Fibroblast of lung (primary cell): ENCODE measurements around the gene COL19A1. TPM values are rescaled to one million over a fixed set of nuclear protein-coding genes. Genes with fewer than 3 reads are reported as not detected.

Experiments
- DNase-seq, 2 donors: peaks; one replicate each; pipeline versions ENCODE4 v3.0.0 to v3.0.0-alpha.2; 2010; ENCODE audit warnings: low read depth in 2 of 2
- H2AFZ ChIP-seq: 2 replicates; pipeline ENCODE4 v1.5.1; 2012; ENCODE audit warnings: low read length, control low read depth, inconsistent platforms
- H3K27ac ChIP-seq: 2 replicates; pipeline ENCODE4 v1.5.1; 2011; ENCODE audit warnings: low read length, control low read depth; ENCODE audit not compliant: insufficient read depth
- H3K27me3 ChIP-seq: 2 replicates; pipeline ENCODE4 v1.5.1; 2011; ENCODE audit warnings: mild to moderate bottlenecking, low read length; ENCODE audit not compliant: control insufficient read depth, insufficient read depth
- H3K36me3 ChIP-seq: 2 replicates; pipeline ENCODE4 v1.5.1; 2011; ENCODE audit warnings: low read length; ENCODE audit not compliant: control insufficient read depth, insufficient read depth
- H3K4me1 ChIP-seq: 2 replicates; pipeline ENCODE4 v1.5.1; 2011; ENCODE audit warnings: low read length; ENCODE audit not compliant: control insufficient read depth, insufficient read depth; ENCODE audit errors: extremely low read depth
- H3K4me2 ChIP-seq: 2 replicates; pipeline ENCODE4 v1.5.1; 2011; ENCODE audit warnings: low read length, control low read depth; ENCODE audit not compliant: insufficient read depth; ENCODE audit errors: extremely low read depth
- H3K4me3 ChIP-seq, 4 experiments: fragments of 200-600 bp in 1 of 4; sonication (generic) in 1 of 4; replicated peaks in 1 of 4; 2 replicates each; pipeline ENCODE4 v1.5.1; 2011 to 2016; ENCODE audit warnings: low read length in 4 of 4, low read depth in 3 of 4, mild to moderate bottlenecking in 3 of 4, control low read depth in 2 of 4, inconsistent platforms in 1 of 4, mixed read lengths in 1 of 4; ENCODE audit not compliant: insufficient read depth in 1 of 4; ENCODE audit errors: control extremely low read depth in 1 of 4
- H3K79me2 ChIP-seq: 2 replicates; pipeline ENCODE4 v1.5.1; 2012; ENCODE audit warnings: mild to moderate bottlenecking, low read length, inconsistent platforms; ENCODE audit not compliant: control insufficient read depth, insufficient read depth
- H3K9ac ChIP-seq: 2 replicates; pipeline ENCODE4 v1.5.1; 2011; ENCODE audit warnings: mild to moderate bottlenecking, low read length, control low read depth; ENCODE audit not compliant: insufficient read depth
- H3K9me3 ChIP-seq: 2 replicates; pipeline ENCODE4 v1.5.1; 2012; ENCODE audit warnings: low read depth, low read length; ENCODE audit not compliant: control insufficient read depth, insufficient read depth
- H4K20me1 ChIP-seq: 2 replicates; pipeline ENCODE4 v1.5.1; 2011; ENCODE audit warnings: low read length; ENCODE audit not compliant: control insufficient read depth, insufficient read depth; ENCODE audit errors: extremely low read depth
- EZH2 ChIP-seq: IDR thresholded peaks from 2 replicates; pipeline ENCODE4 v1.5.1; 2012; ENCODE audit warnings: low read length, control low read depth, mild to moderate bottlenecking; ENCODE audit errors: missing control alignments
- polyA plus RNA-seq, 2 donors: library from polyadenylated mRNA; depleted of rRNA in 1 of 2; stranded (reverse) in 1 of 2; unstranded in 1 of 2; fragments of >200 nt; gene quantifications; 2 replicates each; pipeline ENCODE4 v1.2.1, GENCODE V29; 2011 to 2012; ENCODE audit warnings: missing spikeins in 1 of 2
- total RNA-seq: library from RNA; depleted of rRNA; stranded (reverse); fragments of >200 nt; gene quantifications from 2 replicates; pipeline ENCODE4 v1.2.1, GENCODE V29; 2014
- TF ChIP-seq, protein P1 (sequence below), 2 donors: IDR thresholded peaks in 1 of 2; conservative IDR thresholded peaks in 1 of 2; 1 replicate in 1 of 2; 2 replicates in 1 of 2; pipeline ENCODE4 v1.5.1; 2011 to 2012; ENCODE audit warnings: low read length in 2 of 2, control low read depth in 1 of 2, inconsistent platforms in 1 of 2, low read depth in 1 of 2, mild to moderate bottlenecking in 1 of 2

COL19A1 gene
- total and polyA plus RNA-seq, 2 donors (not counting 1 experiment from before 2014, with no cell fraction given) = 0.01 TPM; not detected in 1

DNA sequence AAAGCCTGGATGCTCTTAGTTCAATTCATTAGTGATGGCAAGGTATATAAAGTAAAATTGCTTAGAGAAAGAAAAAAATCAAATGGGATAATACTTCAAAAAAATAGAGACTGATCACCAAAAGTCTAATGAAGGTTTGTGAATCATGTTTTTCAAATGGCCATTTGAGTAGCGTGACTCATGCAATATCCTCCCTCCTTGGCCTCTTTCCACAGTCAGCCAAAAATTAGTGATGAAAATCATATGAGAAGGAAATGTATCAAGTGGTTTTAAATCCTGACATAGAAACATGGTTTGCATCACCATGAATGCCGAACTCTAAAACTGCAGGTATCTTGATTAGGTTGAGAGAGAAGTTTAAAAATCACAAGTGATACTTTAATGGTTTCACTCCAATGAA, 1.2 kb upstream of the COL19A1 start:
- peaks cover 4% of the 10 kb centered on the region for H3K4me1 ChIP-seq
- peaks cover 3% of the 10 kb centered on the region for H3K27me3 ChIP-seq
- H3K4me3 ChIP-seq = no peak overlapping the region
- no peaks in the 10 kb centered on the region for H3K9me3 ChIP-seq
- H3K27ac ChIP-seq = no peak overlapping the region
- H3K4me2 ChIP-seq = no peak overlapping the region
- no peak overlapping the region for H2AFZ ChIP-seq
- H3K79me2 ChIP-seq = no peaks in the 10 kb centered on the region
- TF ChIP-seq, protein P1, sequence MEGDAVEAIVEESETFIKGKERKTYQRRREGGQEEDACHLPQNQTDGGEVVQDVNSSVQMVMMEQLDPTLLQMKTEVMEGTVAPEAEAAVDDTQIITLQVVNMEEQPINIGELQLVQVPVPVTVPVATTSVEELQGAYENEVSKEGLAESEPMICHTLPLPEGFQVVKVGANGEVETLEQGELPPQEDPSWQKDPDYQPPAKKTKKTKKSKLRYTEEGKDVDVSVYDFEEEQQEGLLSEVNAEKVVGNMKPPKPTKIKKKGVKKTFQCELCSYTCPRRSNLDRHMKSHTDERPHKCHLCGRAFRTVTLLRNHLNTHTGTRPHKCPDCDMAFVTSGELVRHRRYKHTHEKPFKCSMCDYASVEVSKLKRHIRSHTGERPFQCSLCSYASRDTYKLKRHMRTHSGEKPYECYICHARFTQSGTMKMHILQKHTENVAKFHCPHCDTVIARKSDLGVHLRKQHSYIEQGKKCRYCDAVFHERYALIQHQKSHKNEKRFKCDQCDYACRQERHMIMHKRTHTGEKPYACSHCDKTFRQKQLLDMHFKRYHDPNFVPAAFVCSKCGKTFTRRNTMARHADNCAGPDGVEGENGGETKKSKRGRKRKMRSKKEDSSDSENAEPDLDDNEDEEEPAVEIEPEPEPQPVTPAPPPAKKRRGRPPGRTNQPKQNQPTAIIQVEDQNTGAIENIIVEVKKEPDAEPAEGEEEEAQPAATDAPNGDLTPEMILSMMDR (conservative IDR thresholded peaks at IDR 0.05 in 1 of 2, IDR thresholded peaks at IDR 0.05 in 1 of 2; ENCODE audit: low read depth in 1 of 2, low read length in 2 of 2) = no peak
- no peak for TF ChIP-seq EZH2
- no peaks in the 10 kb centered on the region for H3K36me3 ChIP-seq
- no peaks in the 10 kb centered on the region for H4K20me1 ChIP-seq
- DNase-seq = peak; percentile 47 to 72
- H3K9ac ChIP-seq = no peak overlapping the region

DNA sequence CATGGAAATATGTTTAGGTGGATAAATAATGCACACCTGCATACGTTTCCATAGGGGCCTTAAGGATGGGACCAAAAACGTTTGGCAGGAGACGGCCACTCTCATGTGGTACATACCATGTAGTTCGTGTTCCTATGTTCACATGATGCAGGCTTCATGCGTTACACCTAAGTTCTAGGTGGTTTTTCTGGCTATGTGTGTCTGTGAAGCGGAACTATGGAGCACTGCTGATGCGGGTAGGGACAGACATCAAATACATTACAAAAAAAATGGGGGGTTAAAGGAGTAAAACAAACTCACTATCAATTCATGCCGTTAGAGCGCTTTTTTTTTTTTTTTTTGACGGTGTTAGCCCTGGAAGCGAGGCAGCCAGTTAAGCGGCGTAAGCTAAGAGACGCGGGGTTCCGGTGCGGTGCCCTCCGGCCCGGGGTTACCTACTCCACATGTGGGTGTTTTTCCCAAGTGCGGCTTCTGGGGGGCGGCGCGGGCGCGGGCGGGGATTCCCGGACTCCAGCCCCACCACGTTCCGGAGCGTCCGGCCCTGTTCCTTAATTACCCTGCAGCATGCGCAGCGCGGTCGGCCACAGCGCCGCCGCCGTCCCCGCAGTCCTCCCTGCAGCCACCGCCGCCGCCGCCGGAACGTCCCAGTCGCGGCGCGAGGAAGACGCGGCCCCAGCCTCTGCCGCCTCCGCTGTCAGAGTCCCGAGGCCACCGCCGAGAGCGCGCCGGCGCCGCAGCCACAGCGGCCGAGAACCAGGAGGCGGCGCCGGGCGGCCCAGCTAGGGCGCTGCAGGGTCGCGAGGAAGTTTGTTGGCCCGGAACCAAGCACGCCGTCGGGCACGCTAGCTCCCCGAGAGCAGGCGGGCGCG, 648 bp downstream of the COL19A1 start:
- Histone ChIP-seq H3K4me3 (peak overlapping the region; percentile 35 to 67 (median 51)), H3K27ac (no peak overlapping the region), H3K9me3 (no peaks in the 10 kb centered on the region), H3K27me3 (peaks cover 3% of the 10 kb centered on the region), H3K4me2 (peak overlapping the region; percentile 68), H3K36me3 (no peaks in the 10 kb centered on the region), H4K20me1 (no peaks in the 10 kb centered on the region), H3K9ac (no peak overlapping the region), H3K4me1 (peaks cover 4% of the 10 kb centered on the region), H2AFZ (peak overlapping the region; percentile 70), H3K79me2 (no peaks in the 10 kb centered on the region)
- DNase-seq = peak; percentile 29 to 32
- TF ChIP-seq, protein P1 (conservative IDR thresholded peaks at IDR 0.05 in 1 of 2, IDR thresholded peaks at IDR 0.05 in 1 of 2; ENCODE audit: low read depth in 1 of 2, low read length in 2 of 2) = peak; percentile 2 to 9
- peak; percentile 72 for TF ChIP-seq EZH2

DNA sequence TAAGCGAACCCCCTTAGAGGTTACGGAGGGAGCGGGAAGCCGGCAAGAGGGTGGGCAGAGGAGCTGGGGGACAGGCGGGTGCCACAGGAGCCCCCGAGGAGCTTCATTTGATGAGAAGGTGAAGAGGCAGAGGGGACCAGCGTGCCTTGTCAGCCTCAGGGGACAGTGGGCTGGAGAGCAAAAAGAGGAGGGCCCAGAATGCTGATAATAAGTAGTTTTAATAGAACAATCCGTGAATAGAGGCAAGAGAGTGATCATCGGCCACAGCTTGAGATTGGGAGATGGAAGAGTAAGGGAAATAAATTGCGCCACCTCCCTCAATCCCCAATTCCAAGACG, 1.3 kb downstream of the COL19A1 start:
- no peaks in the 10 kb centered on the region for H3K36me3 ChIP-seq
- no peaks in the 10 kb centered on the region for H3K79me2 ChIP-seq
- no peaks in the 10 kb centered on the region for H3K9me3 ChIP-seq
- peak overlapping the region; percentile 68 for H3K4me2 ChIP-seq
- no peak overlapping the region for H3K27ac ChIP-seq
- H3K4me3 ChIP-seq = peak overlapping the region; percentile 35 to 57 (median 51)
- peak overlapping the region; percentile 70 for H2AFZ ChIP-seq
- H4K20me1 ChIP-seq = no peaks in the 10 kb centered on the region
- no peak for TF ChIP-seq EZH2
- TF ChIP-seq, protein P1 (conservative IDR thresholded peaks at IDR 0.05 in 1 of 2, IDR thresholded peaks at IDR 0.05 in 1 of 2; ENCODE audit: low read depth in 1 of 2, low read length in 2 of 2) = no peak
- no peak for DNase-seq
- H3K4me1 ChIP-seq = peaks cover 4% of the 10 kb centered on the region
- peaks cover 3% of the 10 kb centered on the region for H3K27me3 ChIP-seq
- no peak overlapping the region for H3K9ac ChIP-seq
